B cell (primary cell): ENCODE data around the gene CDH5.

Experiments
- CTCF ChIP-seq: fragments of 200-600 bp; IDR thresholded peaks from one replicate; pipeline ENCODE4 v1.8.0; 2022; ENCODE audit warnings: antibody characterized with exemption, mild to moderate bottlenecking
- EZH2 ChIP-seq: IDR thresholded peaks from 2 replicates; pipeline ENCODE4 v1.6.1; 2012; ENCODE audit warnings: borderline replicate concordance, low read depth, mild to moderate bottlenecking, moderate library complexity, low read length; ENCODE audit not compliant: insufficient read depth, poor library complexity, severe bottlenecking

- TF ChIP-seq CTCF (no peak), EZH2 (no peak)
Observed at GRCh38 chr16:66443269-66443652, 76.8 kb downstream of the CDH5 start.
